Osteoblast (primary cell): ENCODE measurements around the gene TMEM86A. TPM values are rescaled to one million over a fixed set of nuclear protein-coding genes. Genes with fewer than 3 reads are reported as not detected.

ENCODE experiments used
- DNase-seq: peaks from one replicate; pipeline ENCODE4 v3.0.0; 2011; ENCODE audit warnings: low spot score, mixed read lengths; ENCODE audit not compliant: insufficient read length; ENCODE audit errors: missing footprints
- H2AFZ ChIP-seq: 2 replicates; pipeline ENCODE4 v1.6.0; 2011; ENCODE audit warnings: mild to moderate bottlenecking, low read length
- H3K27ac ChIP-seq: 2 replicates; pipeline ENCODE4 v1.5.1; 2011; ENCODE audit warnings: mild to moderate bottlenecking, low read depth, low read length, moderate library complexity
- H3K27me3 ChIP-seq: 2 replicates; pipeline ENCODE4 v1.6.0; 2012; ENCODE audit warnings: mild to moderate bottlenecking, control low read depth, inconsistent platforms, low read length, moderate library complexity; ENCODE audit not compliant: insufficient read depth
- H3K36me3 ChIP-seq: 2 replicates; pipeline ENCODE4 v1.5.1; 2011; ENCODE audit warnings: mild to moderate bottlenecking, low read length, control low read depth, moderate library complexity; ENCODE audit not compliant: insufficient read depth
- H3K4me1 ChIP-seq: 2 replicates; pipeline ENCODE4 v1.5.1; 2011; ENCODE audit warnings: mild to moderate bottlenecking, low read length, control low read depth, moderate library complexity; ENCODE audit not compliant: insufficient read depth
- H3K4me2 ChIP-seq: 2 replicates; pipeline ENCODE4 v1.6.0; 2011; ENCODE audit warnings: mild to moderate bottlenecking, low read length; ENCODE audit not compliant: insufficient read depth
- H3K4me3 ChIP-seq: fragments of 200-600 bp; sonication (generic); 3 replicates; pipeline ENCODE4 v1.5.1; 2012; ENCODE audit warnings: mild to moderate bottlenecking, low read length, inconsistent platforms; ENCODE audit not compliant: insufficient read depth
- H3K79me2 ChIP-seq: 2 replicates; pipeline ENCODE4 v1.6.0; 2012; ENCODE audit warnings: mild to moderate bottlenecking, low read length, control low read depth, inconsistent platforms; ENCODE audit not compliant: insufficient read depth
- H3K9me3 ChIP-seq: 2 replicates; pipeline ENCODE4 v1.5.1; 2011; ENCODE audit warnings: low read depth, low read length, control low read depth
- H4K20me1 ChIP-seq: 2 replicates; pipeline ENCODE4 v1.6.0; 2012; ENCODE audit warnings: mild to moderate bottlenecking, low read length, control low read depth; ENCODE audit not compliant: insufficient read depth
- CTCF ChIP-seq: IDR thresholded peaks from 2 replicates; pipeline ENCODE4 v1.5.1; 2011; ENCODE audit warnings: mild to moderate bottlenecking, low read depth, low read length, moderate library complexity; ENCODE audit errors: extremely low read depth
- total RNA-seq: library from RNA; depleted of rRNA; stranded (reverse); fragments of >200 nt; gene quantifications from 2 replicates; pipeline ENCODE4 v1.2.3, GENCODE V29; 2012

The TMEM86A gene
- total RNA-seq, 1 donor: 3.3 TPM

- Histone ChIP-seq H3K4me1 (peaks cover 3% of the 10 kb centered on the region), H3K4me2 (peak overlapping the region; percentile 25), H3K27me3 (no peaks in the 10 kb centered on the region), H3K4me3 (no peak overlapping the region), H2AFZ (peak overlapping the region; percentile 47), H3K36me3 (no peaks in the 10 kb centered on the region), H4K20me1 (no peaks in the 10 kb centered on the region), H3K27ac (no peak overlapping the region), H3K79me2 (no peaks in the 10 kb centered on the region), H3K9me3 (no peaks in the 10 kb centered on the region)
- TF ChIP-seq CTCF: no peak
- DNase-seq: peak; percentile 73
These were observed 5.4 kb upstream of the TMEM86A start for GRCh38 chr11:18692941-18693760.

GRCh38 chr11:18696638-18697225 lies 1.8 kb upstream of the TMEM86A start:
- H3K4me3 ChIP-seq: no peak overlapping the region
- no peak overlapping the region for H3K27ac ChIP-seq
- H3K4me2 ChIP-seq: no peak overlapping the region
- H3K36me3 ChIP-seq: no peaks in the 10 kb centered on the region
- H2AFZ ChIP-seq: no peak overlapping the region
- no peaks in the 10 kb centered on the region for H4K20me1 ChIP-seq
- H3K9me3 ChIP-seq: no peaks in the 10 kb centered on the region
- no peak for TF ChIP-seq CTCF
- peaks cover 13% of the 10 kb centered on the region for H3K27me3 ChIP-seq
- peaks cover 14% of the 10 kb centered on the region for H3K4me1 ChIP-seq
- DNase-seq: peak; percentile 94
- no peaks in the 10 kb centered on the region for H3K79me2 ChIP-seq

GRCh38 chr11:18697576-18697975 lies 1.0 kb upstream of the TMEM86A start:
- Histone ChIP-seq H3K27ac (no peak overlapping the region), H2AFZ (no peak overlapping the region), H3K79me2 (no peaks in the 10 kb centered on the region), H3K4me2 (no peak overlapping the region), H3K9me3 (no peaks in the 10 kb centered on the region), H3K4me1 (peaks cover 14% of the 10 kb centered on the region), H3K36me3 (no peaks in the 10 kb centered on the region), H4K20me1 (no peaks in the 10 kb centered on the region), H3K27me3 (peaks cover 13% of the 10 kb centered on the region), H3K4me3 (no peak overlapping the region)
- no peak for DNase-seq
- TF ChIP-seq CTCF: no peak

GRCh38 chr11:18699269-18699596 lies 654 bp downstream of the TMEM86A start:
- H3K36me3 ChIP-seq: no peaks in the 10 kb centered on the region
- no peaks in the 10 kb centered on the region for H4K20me1 ChIP-seq
- no peaks in the 10 kb centered on the region for H3K79me2 ChIP-seq
- H3K4me3 ChIP-seq: peak overlapping the region; percentile 80
- no peak for DNase-seq
- H3K9me3 ChIP-seq: no peaks in the 10 kb centered on the region
- peaks cover 14% of the 10 kb centered on the region for H3K4me1 ChIP-seq
- H3K4me2 ChIP-seq: peak overlapping the region; percentile 91
- H3K27me3 ChIP-seq: peaks cover 13% of the 10 kb centered on the region
- TF ChIP-seq CTCF: no peak
- H2AFZ ChIP-seq: peak overlapping the region; percentile 51
- H3K27ac ChIP-seq: no peak overlapping the region
